Dendritic cell treated with granulocyte-macrophage colony-stimulating factor and Interleukin-4, amounts not matched to agents 40 ng/mL and 50 ng/mL, for 4 days (primary cell): ENCODE measurements around the gene SPEM1.

Experiments
- H3K27ac Mint-ChIP-seq: one replicate; pipeline ENCODE4 v1.8.0; 2022; ENCODE audit warnings: mild to moderate bottlenecking, mixed read lengths
- H3K27me3 Mint-ChIP-seq: one replicate; pipeline ENCODE4 v1.8.0; 2022; ENCODE audit warnings: mild to moderate bottlenecking, mixed read lengths
- H3K36me3 Mint-ChIP-seq: one replicate; pipeline ENCODE4 v1.8.0; 2022; ENCODE audit warnings: low read depth, mixed read lengths
- H3K4me1 Mint-ChIP-seq: one replicate; pipeline ENCODE4 v1.8.0; 2022; ENCODE audit warnings: low read depth, mixed read lengths
- H3K4me3 Mint-ChIP-seq: one replicate; pipeline ENCODE4 v1.8.0; 2022; ENCODE audit warnings: mild to moderate bottlenecking, moderate library complexity, mixed read lengths
- H3K9me3 Mint-ChIP-seq: one replicate; pipeline ENCODE4 v1.8.0; 2022; ENCODE audit warnings: mixed read lengths
- intact Hi-C: fragments of 100-400 bp; cut with micrococcal nuclease; formaldehyde crosslinking; loops from one replicate; pipeline ENCODE4 v1.15.0; 2022

SPEM1 gene

GRCh38 chr17:7418472-7419152, 1.5 kb upstream of the SPEM1 start:
- Mint-ChIP-seq H3K27me3 (peaks cover 8% of the 10 kb centered on the region), H3K27ac (no peak overlapping the region), H3K4me1 (no peaks in the 10 kb centered on the region), H3K4me3 (no peak overlapping the region), H3K36me3 (no peaks in the 10 kb centered on the region), H3K9me3 (no peaks in the 10 kb centered on the region)
- intact Hi-C loops = no loop called here

GRCh38 chr17:7421186-7421585, 1.1 kb downstream of the SPEM1 start:
- no peak overlapping the region for H3K27ac Mint-ChIP-seq
- no peaks in the 10 kb centered on the region for H3K4me1 Mint-ChIP-seq
- intact Hi-C loops = no loop called here
- H3K27me3 Mint-ChIP-seq = peaks cover 13% of the 10 kb centered on the region
- no peaks in the 10 kb centered on the region for H3K9me3 Mint-ChIP-seq
- H3K4me3 Mint-ChIP-seq = no peak overlapping the region
- no peaks in the 10 kb centered on the region for H3K36me3 Mint-ChIP-seq

GRCh38 chr17:7423679-7424078, 3.6 kb downstream of the SPEM1 start:
- peaks cover 8% of the 10 kb centered on the region for H3K27me3 Mint-ChIP-seq
- no peak overlapping the region for H3K4me3 Mint-ChIP-seq
- H3K9me3 Mint-ChIP-seq = no peaks in the 10 kb centered on the region
- no peak overlapping the region for H3K27ac Mint-ChIP-seq
- H3K36me3 Mint-ChIP-seq = no peaks in the 10 kb centered on the region
- intact Hi-C loops = no loop called here
- H3K4me1 Mint-ChIP-seq = no peaks in the 10 kb centered on the region

GRCh38 chr17:7425316-7425715, 5.2 kb downstream of the SPEM1 start, which contains the start of gene SPEM2:
Gene SPEM2, plus strand, starts transcription at chr17:7425616. Its CDS starts 73 bp downstream, at chr17:7425689.
- Mint-ChIP-seq H3K4me3 (no peak within 1 kb of the TSS), H3K4me1 (no peaks in the 10 kb centered on the region), H3K27ac (no peak within 1 kb of the TSS), H3K9me3 (no peaks in the 10 kb centered on the region), H3K27me3 (peaks cover 6% of the 10 kb centered on the region), H3K36me3 (no peaks in the 10 kb centered on the region)
- intact Hi-C loops = no loop called here

- Mint-ChIP-seq H3K4me3 (no peak overlapping the region), H3K27ac (no peak overlapping the region), H3K36me3 (no peaks in the 10 kb centered on the region), H3K4me1 (no peaks in the 10 kb centered on the region), H3K27me3 (peaks cover 6% of the 10 kb centered on the region), H3K9me3 (no peaks in the 10 kb centered on the region)
- intact Hi-C loops = no loop called here
Observed at GRCh38 chr17:7425756-7426155, 5.6 kb downstream of the SPEM1 start.

- Mint-ChIP-seq H3K9me3 (no peaks in the 10 kb centered on the region), H3K4me3 (no peak overlapping the region), H3K36me3 (no peaks in the 10 kb centered on the region), H3K27me3 (peaks cover 6% of the 10 kb centered on the region), H3K4me1 (no peaks in the 10 kb centered on the region), H3K27ac (no peak overlapping the region)
- intact Hi-C loops = no loop called here
Observed at GRCh38 chr17:7426203-7426863, 6.2 kb downstream of the SPEM1 start.

GRCh38 chr17:7426896-7427489, 6.9 kb downstream of the SPEM1 start:
- Mint-ChIP-seq H3K27me3 (peaks cover 6% of the 10 kb centered on the region), H3K9me3 (no peaks in the 10 kb centered on the region), H3K4me1 (no peaks in the 10 kb centered on the region), H3K36me3 (no peaks in the 10 kb centered on the region), H3K27ac (no peak overlapping the region), H3K4me3 (no peak overlapping the region)
- intact Hi-C loops = no loop called here

GRCh38 chr17:7427549-7427948, 7.4 kb downstream of the SPEM1 start:
- no peak overlapping the region for H3K4me3 Mint-ChIP-seq
- H3K4me1 Mint-ChIP-seq = no peaks in the 10 kb centered on the region
- H3K27ac Mint-ChIP-seq = no peak overlapping the region
- no peaks in the 10 kb centered on the region for H3K9me3 Mint-ChIP-seq
- peaks cover 6% of the 10 kb centered on the region for H3K27me3 Mint-ChIP-seq
- intact Hi-C loops = no loop called here
- H3K36me3 Mint-ChIP-seq = no peaks in the 10 kb centered on the region

GRCh38 chr17:7428557-7428956, 8.4 kb downstream of the SPEM1 start, which contains the start of gene SPEM3:
Gene SPEM3, plus strand, starts transcription at chr17:7428857. Its CDS starts 46 bp downstream, at chr17:7428903.
- peaks cover 6% of the 10 kb centered on the region for H3K27me3 Mint-ChIP-seq
- no peak within 1 kb of the TSS for H3K4me3 Mint-ChIP-seq
- H3K36me3 Mint-ChIP-seq = no peaks in the 10 kb centered on the region
- H3K9me3 Mint-ChIP-seq = no peaks in the 10 kb centered on the region
- intact Hi-C loops = no loop called here
- no peaks in the 10 kb centered on the region for H3K4me1 Mint-ChIP-seq
- H3K27ac Mint-ChIP-seq = no peak within 1 kb of the TSS

GRCh38 chr17:7429722-7430121, 9.6 kb downstream of the SPEM1 start:
- Mint-ChIP-seq H3K9me3 (no peaks in the 10 kb centered on the region), H3K27me3 (peaks cover 6% of the 10 kb centered on the region), H3K4me1 (no peaks in the 10 kb centered on the region), H3K36me3 (no peaks in the 10 kb centered on the region), H3K27ac (no peak overlapping the region), H3K4me3 (no peak overlapping the region)
- intact Hi-C loops = no loop called here

GRCh38 chr17:7431231-7431630, 11.1 kb downstream of the SPEM1 start:
- H3K27me3 Mint-ChIP-seq = peaks cover 2% of the 10 kb centered on the region
- no peaks in the 10 kb centered on the region for H3K9me3 Mint-ChIP-seq
- no peak overlapping the region for H3K27ac Mint-ChIP-seq
- intact Hi-C loops = no loop called here
- H3K4me3 Mint-ChIP-seq = no peak overlapping the region
- H3K36me3 Mint-ChIP-seq = peaks cover 10% of the 10 kb centered on the region
- peaks cover 5% of the 10 kb centered on the region for H3K4me1 Mint-ChIP-seq

- intact Hi-C loops = no loop called here
- Mint-ChIP-seq H3K4me3 (no peak overlapping the region), H3K27me3 (peaks cover 2% of the 10 kb centered on the region), H3K9me3 (no peaks in the 10 kb centered on the region), H3K4me1 (peaks cover 13% of the 10 kb centered on the region), H3K36me3 (peaks cover 17% of the 10 kb centered on the region), H3K27ac (no peak overlapping the region)
Observed at GRCh38 chr17:7432296-7432695, 12.2 kb downstream of the SPEM1 start.

GRCh38 chr17:7435676-7436555, 15.8 kb downstream of the SPEM1 start:
- peak overlapping the region; percentile 90 for H3K27ac Mint-ChIP-seq
- intact Hi-C loops = loop anchor here (1.0 to 5.0 kb wide), 4 partner anchors 32 to 125 kb away; partner anchors contain the start of genes KCTD11, POLR2A, SENP3 and TMEM256
- H3K4me1 Mint-ChIP-seq = peaks cover 45% of the 10 kb centered on the region
- no peaks in the 10 kb centered on the region for H3K9me3 Mint-ChIP-seq
- H3K36me3 Mint-ChIP-seq = peaks cover 25% of the 10 kb centered on the region
- peaks cover 30% of the 10 kb centered on the region for H3K27me3 Mint-ChIP-seq
- H3K4me3 Mint-ChIP-seq = peak overlapping the region; percentile 86
